K562 (cell line): ENCODE results near the gene SPAG16. TPM values are rescaled to one million over a fixed set of nuclear protein-coding genes. Genes with fewer than 3 reads are reported as not detected.

ENCODE experiments used
- CEBPG ChIP-seq, 3 experiments: fragments of 200-800 bp in 1 of 3; sonication (Bioruptor generic) in 1 of 3; sonication (generic) in 1 of 3; formaldehyde crosslinking in 1 of 3; IDR thresholded peaks in 2 of 3; conservative IDR thresholded peaks in 1 of 3; 2 replicates each; pipeline versions ENCODE4 v1.6.1 to v1.8.0; 2016 to 2022; ENCODE audit warnings: missing compliant biosample characterization in 2 of 3, missing genetic modification characterization in 2 of 3, mild to moderate bottlenecking in 1 of 3, missing genetic modification reagents in 1 of 3
- EP400 ChIP-seq: fragments of 450-650 bp; IDR thresholded peaks from 2 replicates; pipeline ENCODE4 v1.6.1; 2017; ENCODE audit warnings: antibody characterized with exemption, mild to moderate bottlenecking, moderate library complexity
- RERE ChIP-seq: sonication (generic); formaldehyde crosslinking; IDR thresholded peaks from 2 replicates; pipeline ENCODE4 v1.8.0; 2023; ENCODE audit warnings: missing genetic modification reagents, mild to moderate bottlenecking, borderline replicate concordance
- REST ChIP-seq, 2 experiments: fragments of 450-650 bp; formaldehyde crosslinking in 1 of 2; IDR thresholded peaks; 2 replicates each; pipeline versions ENCODE4 v1.4.0 to v1.6.1; 2014 to 2020; ENCODE audit warnings: mild to moderate bottlenecking in 2 of 2, borderline replicate concordance in 1 of 2, low read depth in 1 of 2
- SOX6 ChIP-seq: fragments of 450-650 bp; IDR thresholded peaks from 2 replicates; pipeline ENCODE4 v1.6.1; 2014; ENCODE audit warnings: mild to moderate bottlenecking
- TCF3 ChIP-seq: sonication (generic); formaldehyde crosslinking; IDR thresholded peaks from 2 replicates; pipeline ENCODE4 v1.4.0; 2020; ENCODE audit warnings: mild to moderate bottlenecking, missing genetic modification reagents
- TRIM25 ChIP-seq: fragments of 450-650 bp; IDR thresholded peaks from 2 replicates; pipeline ENCODE4 v1.7.0; 2016; ENCODE audit warnings: borderline replicate concordance
- polyA plus RNA-seq, 8 experiments: library from polyadenylated mRNA; depleted of rRNA in 4 of 8; stranded (reverse) in 5 of 8; unstranded in 3 of 8; fragments of >200 nt; fragmentation: Nextera tagmentation in 2 of 8; fragmentation: Illumina TruSeq in 1 of 8; extraction: Ambion mirVana in 2 of 8; extraction: Trizol in 1 of 8; gene quantifications; 2 replicates each; pipeline versions ENCODE4 v1.2.1 to v1.2.3, GENCODE V29; 2011 to 2014; ENCODE audit warnings: inconsistent platforms in 1 of 8, missing spikeins in 1 of 8
- total RNA-seq, 7 experiments: library from RNA; depleted of rRNA in 6 of 7; stranded (reverse); fragments of >200 nt in 6 of 7; fragmentation: Illumina TruSeq in 2 of 7; extraction: Trizol in 2 of 7; gene quantifications; 2 replicates each; pipeline versions ENCODE4 v1.2.1 to v1.2.3, GENCODE V29; 2011 to 2021; ENCODE audit warnings: low replicate concordance in 1 of 7

The SPAG16 gene
- total and polyA plus RNA-seq, 9 of the 15 experiments (the other 6 are each of a cell fraction or from before 2014, with no cell fraction given) = 0.98 to 5.9 (median 3.5) TPM

- TF ChIP-seq TRIM25 = no peak
- TF ChIP-seq CEBPG (CRISPR knock-in tag; IDR thresholded peaks at IDR 0.05) = no peak
- no peak for TF ChIP-seq CEBPG (tag; conservative IDR thresholded peaks at IDR 0.05 in 1 of 2, IDR thresholded peaks at IDR 0.05 in 1 of 2)
- no peak for TF ChIP-seq REST (IDR thresholded peaks at IDR 0.05; ENCODE audit: borderline replicate concordance)
- no peak for TF ChIP-seq REST (CRISPR knock-in tag; IDR thresholded peaks at IDR 0.05; ENCODE audit: low read depth)
- no peak for TF ChIP-seq EP400
- no peak for TF ChIP-seq RERE (CRISPR knock-in tag)
- no peak for TF ChIP-seq TCF3
- no peak for TF ChIP-seq SOX6
- TF ChIP-seq, all 486 proteins: peak for 0
Observed at GRCh38 chr2:213279116-213279620, 5.1 kb upstream of the SPAG16 start (continued).
